ENCODE data around the gene ADAM33. TPM values are rescaled to one million over a fixed set of nuclear protein-coding genes. Genes with fewer than 3 reads are reported as not detected.

Gene ADAM33
- total and polyA plus RNA-seq, 3 experiments from 2014 or later: not detected

DNA sequence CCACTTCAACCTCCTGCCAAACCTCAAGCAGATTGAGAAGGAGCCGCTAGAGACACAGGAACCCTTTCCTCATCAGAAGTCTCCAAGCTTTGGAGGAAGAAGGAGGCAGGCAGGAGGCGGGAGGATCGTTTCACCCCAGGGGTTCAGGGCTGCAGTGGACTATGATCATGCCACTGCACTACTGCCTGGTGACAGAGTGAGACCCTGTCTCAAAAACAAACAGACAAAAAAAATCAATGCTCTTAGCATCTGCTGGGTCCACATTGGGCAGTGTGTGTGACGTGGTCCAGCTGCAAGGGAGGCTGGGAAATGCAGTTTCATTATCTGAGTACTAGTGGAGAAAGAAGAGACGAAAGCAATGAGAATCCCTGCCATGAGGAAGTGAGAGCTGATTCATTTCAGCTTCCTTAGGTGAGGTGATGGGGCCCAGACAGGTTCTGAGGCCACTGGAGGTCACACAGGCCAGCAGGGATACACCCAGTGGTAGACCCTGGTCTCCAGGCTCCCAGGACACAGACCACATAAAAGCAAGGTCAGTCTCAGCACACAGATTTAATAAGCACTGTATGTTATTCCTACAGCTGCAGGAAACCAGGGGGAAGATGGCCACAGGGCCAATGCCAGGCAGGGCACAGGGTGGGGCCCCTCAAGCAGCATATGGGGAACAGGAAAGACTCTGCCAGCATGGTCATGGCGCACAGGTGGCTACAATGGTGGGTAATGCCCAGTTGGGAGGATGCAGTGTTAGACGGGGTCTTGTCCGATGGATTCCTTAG, 22.9 kb downstream of the ADAM33 start:
- H3K27me3 ChIP-seq (ENCODE audit: insufficient read depth, low read length, poor library complexity, severe bottlenecking): peaks cover 29% of the 10 kb centered on the region
- H3K9me3 ChIP-seq (ENCODE audit: low read length): no peaks in the 10 kb centered on the region
- DNase-seq: no peak
- H3K36me3 Mint-ChIP-seq: no peaks in the 10 kb centered on the region
- peaks cover 12 to 18% (median 12%) of the 10 kb centered on the region in 3 donors for H3K4me1 Mint-ChIP-seq
- H3K27ac Mint-ChIP-seq: no peak overlapping the region
- no peaks in the 10 kb centered on the region for H3K36me3 ChIP-seq (ENCODE audit: insufficient read depth, low read length)
- no peaks in the 10 kb centered on the region for H3K4me1 ChIP-seq (ENCODE audit: insufficient read depth, low read length)
- H3K9me3 Mint-ChIP-seq: peaks cover 0 to 3% (median 2%) of the 10 kb centered on the region in 5 donors
- no peak overlapping the region for H3K4me3 ChIP-seq (ENCODE audit: low read length)
- H3K27me3 Mint-ChIP-seq: peaks cover 37 to 38% of the 10 kb centered on the region in 2 donors
- POLR2A ChIA-PET: no interaction called here
- CTCF ChIA-PET: interaction anchor here (2.5 kb wide), 1 partner anchor 18 kb away, joined by 6 read pairs; no protein-coding TSS in a partner anchor
- H3K4me3 Mint-ChIP-seq: peak overlapping the region in 2 of 7 donors; percentile 7 to 32
- no peak overlapping the region for H3K27ac ChIP-seq (ENCODE audit: low read depth, low read length)

DNA sequence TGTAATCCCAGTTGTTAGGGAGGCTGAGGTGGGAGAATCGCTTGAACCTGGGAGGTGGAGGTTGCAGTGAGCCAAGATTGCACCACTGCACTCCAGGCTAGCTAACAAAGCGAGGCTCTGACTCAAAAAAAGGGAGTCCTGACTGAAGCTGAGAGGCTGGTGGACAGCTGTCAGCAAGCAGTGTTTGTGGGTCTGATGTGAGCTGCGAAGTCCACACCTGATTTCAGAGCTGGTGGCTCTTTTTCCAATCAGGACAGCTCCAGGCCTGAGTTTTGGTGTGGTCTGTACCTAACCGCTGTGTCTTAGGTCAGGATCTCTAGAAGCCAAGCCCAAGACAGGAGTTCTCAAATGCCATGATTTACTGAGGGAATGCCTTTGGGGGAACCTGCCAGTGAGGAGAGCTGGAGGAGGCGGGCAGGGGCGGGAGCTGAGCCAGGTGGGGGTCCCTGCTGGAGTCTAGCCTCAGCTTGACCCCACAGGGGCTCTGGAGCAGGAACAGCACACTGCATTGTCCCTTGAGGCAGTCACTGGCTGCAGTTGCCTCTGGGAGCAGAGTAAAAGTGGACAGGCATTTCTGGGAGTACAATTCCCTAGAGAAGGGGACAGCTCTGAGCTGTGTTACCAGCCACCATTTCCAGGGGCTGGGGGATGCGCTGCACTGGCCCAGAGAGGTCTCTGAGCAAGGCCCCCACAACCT, 23.6 kb downstream of the ADAM33 start:
- no peak overlapping the region for H3K4me3 ChIP-seq (ENCODE audit: low read length)
- CTCF ChIA-PET: interaction anchor here (2.5 kb wide), 1 partner anchor 19 kb away, joined by 6 read pairs; no protein-coding TSS in a partner anchor
- H3K9me3 ChIP-seq (ENCODE audit: low read length): no peaks in the 10 kb centered on the region
- no peak for DNase-seq
- H3K27me3 ChIP-seq (ENCODE audit: insufficient read depth, low read length, poor library complexity, severe bottlenecking): peaks cover 27% of the 10 kb centered on the region
- no peak overlapping the region for H3K27ac ChIP-seq (ENCODE audit: low read depth, low read length)
- H3K27me3 Mint-ChIP-seq: peaks cover 32 to 34% of the 10 kb centered on the region in 2 donors
- POLR2A ChIA-PET: no interaction called here
- no peaks in the 10 kb centered on the region for H3K36me3 ChIP-seq (ENCODE audit: insufficient read depth, low read length)
- no peak overlapping the region for H3K4me3 Mint-ChIP-seq
- H3K9me3 Mint-ChIP-seq: peaks cover 2 to 6% (median 4%) of the 10 kb centered on the region in 5 donors
- H3K4me1 Mint-ChIP-seq: peaks cover 10 to 21% (median 16%) of the 10 kb centered on the region in 3 donors
- H3K36me3 Mint-ChIP-seq: no peaks in the 10 kb centered on the region
- H3K27ac Mint-ChIP-seq: no peak overlapping the region
- no peaks in the 10 kb centered on the region for H3K4me1 ChIP-seq (ENCODE audit: insufficient read depth, low read length)

DNA sequence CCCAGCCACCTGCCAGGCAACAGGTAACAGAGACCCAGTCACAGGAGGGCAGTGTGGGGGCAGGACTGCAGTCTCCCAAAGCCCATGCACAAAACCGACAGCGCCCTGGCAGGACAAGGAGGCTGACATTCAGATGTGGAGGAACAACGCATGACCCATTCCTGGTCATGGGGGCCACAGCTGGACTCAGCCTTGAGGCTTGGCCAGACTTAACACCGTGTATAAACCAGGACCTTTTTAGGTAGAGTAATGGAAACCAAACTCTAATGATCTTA, 26.7 kb downstream of the ADAM33 start:
- H3K27ac ChIP-seq (ENCODE audit: low read depth, low read length): no peak overlapping the region
- H3K9me3 Mint-ChIP-seq: peaks cover 2 to 8% (median 4%) of the 10 kb centered on the region in 5 donors
- H3K27ac Mint-ChIP-seq: no peak overlapping the region
- no peak overlapping the region for H3K4me3 Mint-ChIP-seq
- DNase-seq: no peak
- CTCF ChIA-PET: no interaction called here
- H3K4me3 ChIP-seq (ENCODE audit: low read length): no peak overlapping the region
- H3K4me1 Mint-ChIP-seq: peaks cover 12 to 16% (median 16%) of the 10 kb centered on the region in 3 donors
- H3K27me3 Mint-ChIP-seq: peaks cover 17 to 18% of the 10 kb centered on the region in 2 donors
- H3K27me3 ChIP-seq (ENCODE audit: insufficient read depth, low read length, poor library complexity, severe bottlenecking): peaks cover 10% of the 10 kb centered on the region
- H3K36me3 ChIP-seq (ENCODE audit: insufficient read depth, low read length): no peaks in the 10 kb centered on the region
- POLR2A ChIA-PET: no interaction called here
- H3K4me1 ChIP-seq (ENCODE audit: insufficient read depth, low read length): no peaks in the 10 kb centered on the region
- H3K9me3 ChIP-seq (ENCODE audit: low read length): no peaks in the 10 kb centered on the region
- peaks cover 0 to 7% (median 4%) of the 10 kb centered on the region in 3 donors for H3K36me3 Mint-ChIP-seq

DNA sequence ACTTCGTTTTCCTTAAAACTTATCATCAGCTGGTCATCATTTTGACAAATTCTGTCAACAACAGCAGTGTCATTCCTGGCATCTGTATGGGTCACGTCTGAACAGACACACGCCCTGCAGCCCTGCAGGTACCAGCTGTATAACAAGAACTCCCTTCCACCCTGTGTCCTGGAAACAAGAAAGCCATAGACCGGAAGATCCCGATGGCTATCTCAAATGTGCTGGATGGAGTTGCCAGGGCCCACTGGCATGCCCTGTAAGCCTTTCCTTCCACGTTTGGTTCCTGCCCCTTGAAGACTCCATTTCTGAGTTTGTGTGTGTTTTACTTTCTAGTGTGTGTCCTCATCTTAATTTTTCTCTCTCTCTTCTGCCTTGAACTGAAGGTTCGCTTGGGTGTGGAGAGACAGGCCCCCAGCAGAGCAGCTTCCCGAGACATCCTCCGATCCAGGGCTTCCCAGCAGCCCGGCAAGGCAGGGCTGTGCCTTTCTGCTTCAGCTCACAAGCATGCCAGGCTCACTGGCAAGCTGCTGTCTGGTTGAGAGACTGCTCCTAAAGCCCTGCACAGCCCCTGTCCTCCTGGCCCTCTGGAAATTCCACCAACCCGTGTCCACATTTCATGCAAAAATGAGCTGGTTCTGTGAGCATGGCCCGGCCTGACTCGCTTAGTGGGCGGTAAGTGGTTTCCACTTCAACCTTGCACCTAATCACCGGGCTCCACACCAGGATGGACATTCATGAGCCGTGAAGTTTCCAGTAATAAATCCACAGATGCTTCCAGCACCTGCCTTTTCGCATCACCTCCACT, 27.3 kb downstream of the ADAM33 start:
- ChIA-PET POLR2A (no interaction called here), CTCF (no interaction called here)
- H3K27ac ChIP-seq (ENCODE audit: low read depth, low read length): no peak overlapping the region
- H3K4me1 ChIP-seq (ENCODE audit: insufficient read depth, low read length): no peaks in the 10 kb centered on the region
- H3K9me3 ChIP-seq (ENCODE audit: low read length): no peaks in the 10 kb centered on the region
- peaks cover 0 to 12% (median 4%) of the 10 kb centered on the region in 3 donors for H3K36me3 Mint-ChIP-seq
- no peak overlapping the region for H3K4me3 Mint-ChIP-seq
- peaks cover 12 to 16% (median 13%) of the 10 kb centered on the region in 3 donors for H3K4me1 Mint-ChIP-seq
- no peak for DNase-seq
- H3K27me3 ChIP-seq (ENCODE audit: insufficient read depth, low read length, poor library complexity, severe bottlenecking): peaks cover 5% of the 10 kb centered on the region
- peaks cover 14% of the 10 kb centered on the region in 2 donors for H3K27me3 Mint-ChIP-seq
- no peak overlapping the region for H3K4me3 ChIP-seq (ENCODE audit: low read length)
- no peak overlapping the region for H3K27ac Mint-ChIP-seq
- H3K36me3 ChIP-seq (ENCODE audit: insufficient read depth, low read length): no peaks in the 10 kb centered on the region
- H3K9me3 Mint-ChIP-seq: peaks cover 2 to 8% (median 4%) of the 10 kb centered on the region in 5 donors

DNA sequence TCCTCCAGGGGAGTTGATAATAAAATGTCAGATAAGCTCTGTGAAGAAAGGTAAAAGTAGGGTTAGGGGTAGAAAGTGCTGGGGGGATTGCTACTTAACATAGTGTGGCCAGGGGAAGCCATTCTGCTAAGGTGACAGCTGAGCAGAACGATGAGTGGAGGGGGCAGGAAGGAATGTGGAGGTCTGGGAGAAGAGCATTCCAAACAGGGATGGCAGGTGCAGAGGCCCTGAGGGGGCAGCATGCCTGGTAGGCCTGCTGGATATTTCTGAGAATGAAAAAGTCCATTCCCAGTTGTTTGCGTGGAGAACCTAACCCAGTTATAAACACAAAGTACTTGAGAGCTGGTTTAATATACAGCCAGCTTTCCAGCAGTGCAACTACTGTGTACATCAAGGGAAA, 27.9 kb downstream of the ADAM33 start:
- POLR2A ChIA-PET: no interaction called here
- no peak overlapping the region for H3K27ac ChIP-seq (ENCODE audit: low read depth, low read length)

DNA sequence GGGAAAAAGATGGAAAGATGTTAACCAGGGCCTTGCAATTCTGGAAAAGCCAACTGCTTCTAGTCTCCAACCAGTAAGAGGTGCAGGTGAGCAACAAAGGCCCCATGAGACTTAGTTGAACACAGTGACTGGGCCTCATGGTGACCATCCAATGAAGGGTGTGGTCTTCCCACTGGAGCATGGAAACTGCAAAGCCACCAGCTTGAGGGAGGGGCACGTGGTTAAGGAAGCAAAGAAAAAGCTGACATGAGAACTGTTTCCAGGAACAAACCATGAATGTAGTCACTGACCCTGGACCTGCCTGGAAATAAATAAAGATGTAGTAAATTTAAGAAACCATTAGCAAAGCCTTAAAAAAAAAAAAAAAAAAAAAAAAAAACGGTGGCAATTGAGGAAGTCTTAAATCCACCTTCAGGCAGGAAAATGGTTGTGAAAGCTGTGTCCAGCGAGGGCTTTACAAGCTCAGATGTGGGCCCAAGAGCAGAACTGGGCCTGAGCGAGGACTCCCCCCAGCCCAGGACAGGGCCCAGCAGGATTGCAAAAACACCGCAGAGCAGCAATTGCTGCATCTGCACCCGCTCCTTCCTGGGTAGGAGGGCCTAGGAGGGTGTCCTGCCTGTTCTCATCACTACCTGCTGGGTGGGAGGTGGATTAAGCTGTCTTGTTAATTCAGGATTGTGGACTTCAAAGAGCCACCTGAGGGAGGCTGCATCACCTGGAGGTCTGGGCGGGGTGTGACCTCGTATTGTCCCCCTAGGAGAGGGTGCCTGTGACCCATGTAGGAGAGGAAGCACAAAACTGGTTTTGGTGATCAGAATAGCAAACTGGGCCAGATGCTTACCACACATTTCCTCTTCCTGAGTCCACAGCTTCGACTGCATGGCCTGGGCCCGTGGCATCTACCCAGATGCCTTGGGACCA, 28.9 kb downstream of the ADAM33 start:
- CTCF ChIA-PET: interaction anchor here (1.0 to 1.4 kb wide), 2 partner anchors 23 to 24 kb away, joined by 3 to 5 read pairs; no protein-coding TSS in a partner anchor
- Mint-ChIP-seq H3K36me3 (peaks cover 6 to 26% (median 7%) of the 10 kb centered on the region in 3 donors), H3K4me3 (peak overlapping the region in 1 of 7 donors; percentile 25), H3K4me1 (peaks cover 4 to 11% (median 6%) of the 10 kb centered on the region in 3 donors), H3K9me3 (peaks cover 2 to 8% (median 4%) of the 10 kb centered on the region in 5 donors), H3K27ac (peak overlapping the region in 1 of 8 donors; percentile 26), H3K27me3 (peaks cover 4 to 9% of the 10 kb centered on the region in 2 donors)
- DNase-seq: no peak
- Histone ChIP-seq H3K27ac (ENCODE audit: low read depth, low read length) (no peak overlapping the region), H3K9me3 (ENCODE audit: low read length) (no peaks in the 10 kb centered on the region), H3K36me3 (ENCODE audit: insufficient read depth, low read length) (no peaks in the 10 kb centered on the region), H3K4me3 (ENCODE audit: low read length) (no peak overlapping the region), H3K27me3 (ENCODE audit: insufficient read depth, low read length, poor library complexity, severe bottlenecking) (no peaks in the 10 kb centered on the region), H3K4me1 (ENCODE audit: insufficient read depth, low read length) (no peaks in the 10 kb centered on the region)
- POLR2A ChIA-PET: no interaction called here

More for the DNA sequence above, 27.9 kb downstream of the ADAM33 start:
- Histone ChIP-seq H3K4me1 (ENCODE audit: insufficient read depth, low read length) (no peaks in the 10 kb centered on the region), H3K36me3 (ENCODE audit: insufficient read depth, low read length) (no peaks in the 10 kb centered on the region), H3K27me3 (ENCODE audit: insufficient read depth, low read length, poor library complexity, severe bottlenecking) (no peaks in the 10 kb centered on the region), H3K4me3 (ENCODE audit: low read length) (no peak overlapping the region), H3K9me3 (ENCODE audit: low read length) (no peaks in the 10 kb centered on the region)
- Mint-ChIP-seq H3K27ac (no peak overlapping the region), H3K4me3 (no peak overlapping the region), H3K36me3 (peaks cover under 1 to 17% (median 4%) of the 10 kb centered on the region in 3 donors), H3K27me3 (peaks cover 8 to 11% of the 10 kb centered on the region in 2 donors), H3K4me1 (peaks cover 8 to 14% (median 9%) of the 10 kb centered on the region in 3 donors), H3K9me3 (peaks cover 2 to 8% (median 4%) of the 10 kb centered on the region in 5 donors)
- CTCF ChIA-PET: interaction anchor here (1.0 kb wide), 1 partner anchor 23 kb away, joined by 3 read pairs; no protein-coding TSS in a partner anchor
- no peak for DNase-seq

DNA sequence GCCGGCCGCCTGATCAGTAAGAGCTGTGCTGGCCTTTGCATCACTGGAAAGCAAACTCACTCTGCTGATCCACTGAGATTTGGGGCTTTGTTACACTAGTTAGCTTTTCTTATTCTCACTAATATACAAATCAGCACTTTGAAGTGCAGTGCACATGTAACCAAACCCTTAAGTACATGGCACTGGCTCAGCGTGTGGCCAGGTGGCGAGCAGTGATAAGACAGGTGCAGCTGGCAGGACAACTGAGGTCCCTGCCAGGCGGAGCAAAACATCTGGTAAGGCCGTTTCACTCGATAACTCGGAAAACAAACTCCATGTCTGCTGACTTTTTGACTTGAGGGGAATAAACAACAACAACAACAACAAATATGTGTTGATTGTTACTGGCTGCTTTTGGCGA, 29.6 kb downstream of the ADAM33 start:
- Histone ChIP-seq H3K27me3 (ENCODE audit: insufficient read depth, low read length, poor library complexity, severe bottlenecking) (no peaks in the 10 kb centered on the region), H3K27ac (ENCODE audit: low read depth, low read length) (no peak overlapping the region), H3K36me3 (ENCODE audit: insufficient read depth, low read length) (no peaks in the 10 kb centered on the region), H3K4me3 (ENCODE audit: low read length) (no peak overlapping the region), H3K9me3 (ENCODE audit: low read length) (no peaks in the 10 kb centered on the region), H3K4me1 (ENCODE audit: insufficient read depth, low read length) (no peaks in the 10 kb centered on the region)
- H3K9me3 Mint-ChIP-seq: peaks cover 2 to 8% (median 4%) of the 10 kb centered on the region in 5 donors
- peaks cover 1 to 3% of the 10 kb centered on the region in 2 donors for H3K27me3 Mint-ChIP-seq
- no peak overlapping the region for H3K27ac Mint-ChIP-seq
- no peak overlapping the region for H3K4me3 Mint-ChIP-seq
- peaks cover 4 to 11% (median 6%) of the 10 kb centered on the region in 3 donors for H3K4me1 Mint-ChIP-seq
- H3K36me3 Mint-ChIP-seq: peaks cover 6 to 32% (median 12%) of the 10 kb centered on the region in 3 donors
- no peak for DNase-seq
- ChIA-PET CTCF (interaction anchor here (1.4 kb wide), 1 partner anchor 24 kb away, joined by 5 read pairs; no protein-coding TSS in a partner anchor), POLR2A (no interaction called here)
